D341Med (cell line): ENCODE results near the gene SSR3.

Source experiments
- DNase-seq: peaks from one replicate; pipeline ENCODE4 v3.0.0; 2012; ENCODE audit warnings: low spot score

SSR3 gene

DNA sequence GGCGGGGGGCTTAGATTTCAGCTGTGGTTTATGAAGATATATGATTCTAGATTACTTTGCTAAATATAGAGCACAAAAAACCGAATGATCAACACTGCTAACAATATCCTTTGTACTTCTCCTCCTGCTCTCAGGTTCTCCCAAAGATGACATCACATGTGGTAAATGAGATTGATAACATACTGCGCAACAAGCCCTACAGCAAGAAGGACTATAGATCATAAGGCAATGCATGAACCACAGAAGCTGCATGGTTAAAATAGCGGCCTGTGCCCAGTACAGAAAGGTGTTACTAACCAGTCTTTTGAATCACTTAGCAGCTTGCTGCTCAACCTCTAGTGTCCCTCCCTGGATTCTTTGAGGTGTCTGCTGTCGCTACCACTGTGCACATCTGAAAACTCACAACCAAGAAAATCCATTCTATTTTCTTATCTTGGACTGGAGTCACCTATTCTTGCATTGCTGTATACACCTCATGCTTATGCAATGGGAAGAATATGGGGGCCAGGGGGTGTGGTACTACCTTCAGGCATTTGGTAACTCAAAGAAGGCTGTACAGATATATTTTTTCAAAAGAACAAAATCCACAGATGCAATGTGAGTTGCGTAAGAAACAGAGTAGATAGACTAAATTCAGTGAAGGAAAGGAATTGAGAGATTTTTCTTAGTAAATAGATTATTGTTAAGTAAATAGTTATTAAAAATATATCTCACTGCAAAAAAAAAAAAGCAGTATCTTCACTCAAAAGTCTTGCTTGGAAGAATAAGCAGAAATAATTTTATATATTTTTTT is 18.2 kb downstream of the SSR3 start:
- no peak for DNase-seq

- DNase-seq, result no peak
Measured at GRCh38 chr3:156535798-156536197, 19.1 kb downstream of the SSR3 start.

- DNase-seq, result no peak
Measured at GRCh38 chr3:156535162-156535627, 19.7 kb downstream of the SSR3 start.

DNA sequence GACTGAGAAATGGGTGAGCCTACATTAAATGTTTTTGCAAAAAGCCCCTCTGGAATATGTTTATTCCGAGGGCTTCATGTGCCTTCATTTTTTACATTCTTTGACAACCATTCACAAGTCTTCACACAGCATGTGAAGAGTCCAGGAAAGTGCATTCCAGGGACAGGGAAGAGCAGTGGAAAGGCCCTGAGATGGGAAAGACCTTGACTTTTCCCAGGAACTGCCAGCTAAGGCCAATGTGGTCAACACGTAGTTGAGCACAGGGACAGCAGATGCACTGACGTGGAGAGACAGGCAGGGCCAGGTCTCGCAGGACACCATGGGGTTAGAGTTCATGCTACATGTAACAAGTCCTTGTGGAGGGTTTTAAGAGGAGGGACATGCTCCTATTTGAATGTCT is 21.7 kb downstream of the SSR3 start:
- DNase-seq, result no peak

DNA sequence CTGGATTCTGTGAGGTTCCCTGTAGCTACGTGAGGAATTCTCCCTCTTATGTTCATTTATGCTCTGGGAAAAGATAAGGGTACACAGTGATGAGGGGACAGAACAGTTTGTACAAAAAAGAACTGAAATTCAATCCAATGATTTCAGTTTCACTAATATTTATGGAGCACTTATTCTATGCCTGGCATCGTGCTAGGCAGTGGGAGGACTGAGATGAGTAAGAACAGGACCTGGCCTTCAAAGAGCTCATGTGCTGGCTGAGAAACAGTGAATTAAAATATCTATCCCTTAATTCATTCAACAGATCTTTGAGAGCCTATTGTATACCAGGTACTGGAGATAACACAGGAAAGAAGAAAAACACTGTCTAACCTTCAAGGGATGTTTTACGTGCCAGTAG is 22.2 kb downstream of the SSR3 start:
- DNase-seq, result no peak

DNA sequence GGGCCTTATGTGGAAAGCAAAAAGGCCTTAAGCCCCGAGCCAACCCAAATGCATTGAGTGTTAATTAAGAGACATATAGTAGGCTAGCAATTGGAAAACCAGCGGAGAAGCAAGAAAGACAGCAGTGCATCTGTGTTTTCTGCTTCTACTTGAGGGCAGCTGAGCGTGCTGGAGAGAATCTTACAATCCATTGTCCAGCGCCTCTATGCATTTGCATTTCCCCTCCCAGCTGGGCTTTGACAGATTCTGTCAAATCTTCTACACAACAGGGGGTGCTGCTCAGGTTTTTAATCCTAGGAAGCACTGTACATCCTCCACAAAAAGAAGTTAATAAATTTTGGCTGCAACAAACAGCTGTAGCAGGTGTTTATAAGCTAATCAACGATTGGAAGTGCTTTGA is 23.9 kb downstream of the SSR3 start:
- no peak for DNase-seq

DNA sequence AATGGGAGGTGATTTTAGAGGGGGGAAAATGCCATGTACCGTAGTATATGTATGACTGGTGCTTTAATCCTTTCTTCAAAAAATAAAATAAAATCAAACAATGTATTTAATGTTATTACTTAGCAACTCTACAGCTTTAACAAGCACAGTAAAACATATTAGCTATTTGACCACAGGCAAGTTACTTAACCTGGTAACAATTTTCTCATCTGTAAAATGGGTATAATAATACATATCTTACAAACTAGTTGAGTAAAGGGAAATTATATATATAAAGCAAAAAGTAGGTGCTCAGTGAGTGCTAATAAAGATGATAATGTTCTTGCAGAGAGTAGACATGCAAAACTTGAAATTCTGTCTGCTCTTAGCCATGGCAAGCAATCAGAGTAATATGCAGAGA is 27.9 kb downstream of the SSR3 start:
- no peak for DNase-seq

GRCh38 chr3:156525808-156526207 is 29.1 kb downstream of the SSR3 start:
- DNase-seq, result no peak

DNA sequence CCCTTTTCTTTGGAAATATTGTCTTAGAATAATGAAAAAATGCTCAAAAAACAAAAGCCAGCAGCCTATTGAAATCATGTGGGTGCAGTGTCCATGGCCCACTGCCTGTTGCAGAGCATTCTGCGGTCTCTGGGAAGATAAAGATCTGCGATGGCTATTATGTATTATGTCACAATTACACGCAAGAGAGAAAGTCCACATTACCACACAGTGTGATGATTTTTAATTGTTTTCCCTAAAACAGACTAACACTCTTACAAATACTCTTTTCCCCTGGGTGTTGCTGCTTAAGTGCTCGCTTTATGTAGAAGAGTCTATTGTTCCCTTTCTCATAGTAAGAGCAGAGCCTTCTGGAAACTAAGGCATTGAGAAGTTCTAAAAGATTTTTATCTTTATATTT is 32.2 kb downstream of the SSR3 start:
- no peak for DNase-seq

DNA sequence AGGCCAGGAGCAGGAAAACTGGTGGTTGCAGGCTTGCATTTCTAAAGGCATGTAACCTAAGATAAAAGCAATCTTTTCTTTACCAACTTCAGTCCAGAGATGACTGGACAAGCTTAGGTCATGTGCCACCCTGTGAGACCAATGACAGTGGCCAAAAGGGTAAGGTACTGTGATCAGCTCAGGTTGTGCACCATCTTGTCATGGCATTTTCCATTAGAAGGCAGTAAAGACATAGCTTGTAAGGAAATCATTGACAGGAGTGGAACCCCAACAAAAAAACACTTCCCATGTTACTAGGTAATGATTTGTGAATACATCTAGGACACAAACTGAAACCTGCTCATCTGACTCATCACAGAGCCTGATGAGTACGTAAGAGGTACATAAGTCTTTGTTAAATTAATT is 35.2 kb downstream of the SSR3 start:
- DNase-seq, result no peak

GRCh38 chr3:156518726-156519125 is 36.2 kb downstream of the SSR3 start:
- DNase-seq, result no peak

GRCh38 chr3:156516961-156517360 is 38.0 kb downstream of the SSR3 start:
- DNase-seq, result no peak

GRCh38 chr3:156516284-156516683 is 38.6 kb downstream of the SSR3 start:
- DNase-seq, result no peak

GRCh38 chr3:156513619-156514018 is 41.3 kb downstream of the SSR3 start:
- DNase-seq, result no peak

DNA sequence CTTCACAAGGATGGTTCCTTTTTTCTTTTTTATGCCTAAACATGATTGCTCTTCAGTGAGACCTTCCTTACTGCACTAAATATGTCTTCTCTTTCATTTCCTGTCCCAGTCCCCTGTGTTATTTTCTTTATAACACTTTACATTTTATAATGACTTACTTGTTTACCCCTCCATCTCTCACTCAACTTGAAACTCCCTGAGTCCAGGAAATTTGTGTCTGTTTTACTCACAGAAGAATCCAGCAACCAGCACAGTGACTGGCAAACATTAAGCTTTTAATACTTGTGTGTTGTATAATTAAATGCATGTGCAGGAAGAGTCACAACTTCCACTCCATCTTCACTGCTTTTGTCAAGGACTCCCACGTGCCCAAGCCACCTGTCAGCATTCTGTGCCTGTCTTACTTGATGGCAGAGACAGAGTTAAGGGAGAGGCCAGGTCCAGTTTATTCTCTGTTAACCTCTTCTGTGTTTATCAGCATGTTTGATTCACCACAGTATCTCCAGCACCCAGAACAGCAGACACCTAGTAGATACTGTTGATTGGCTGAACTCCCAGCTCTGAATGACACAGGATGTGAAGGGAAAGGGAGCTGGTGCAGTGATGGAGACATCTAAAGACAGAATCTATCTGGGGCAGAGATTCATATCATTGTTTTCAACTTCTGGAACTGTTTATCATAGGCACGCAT is 42.8 kb downstream of the SSR3 start:
- no peak for DNase-seq

DNA sequence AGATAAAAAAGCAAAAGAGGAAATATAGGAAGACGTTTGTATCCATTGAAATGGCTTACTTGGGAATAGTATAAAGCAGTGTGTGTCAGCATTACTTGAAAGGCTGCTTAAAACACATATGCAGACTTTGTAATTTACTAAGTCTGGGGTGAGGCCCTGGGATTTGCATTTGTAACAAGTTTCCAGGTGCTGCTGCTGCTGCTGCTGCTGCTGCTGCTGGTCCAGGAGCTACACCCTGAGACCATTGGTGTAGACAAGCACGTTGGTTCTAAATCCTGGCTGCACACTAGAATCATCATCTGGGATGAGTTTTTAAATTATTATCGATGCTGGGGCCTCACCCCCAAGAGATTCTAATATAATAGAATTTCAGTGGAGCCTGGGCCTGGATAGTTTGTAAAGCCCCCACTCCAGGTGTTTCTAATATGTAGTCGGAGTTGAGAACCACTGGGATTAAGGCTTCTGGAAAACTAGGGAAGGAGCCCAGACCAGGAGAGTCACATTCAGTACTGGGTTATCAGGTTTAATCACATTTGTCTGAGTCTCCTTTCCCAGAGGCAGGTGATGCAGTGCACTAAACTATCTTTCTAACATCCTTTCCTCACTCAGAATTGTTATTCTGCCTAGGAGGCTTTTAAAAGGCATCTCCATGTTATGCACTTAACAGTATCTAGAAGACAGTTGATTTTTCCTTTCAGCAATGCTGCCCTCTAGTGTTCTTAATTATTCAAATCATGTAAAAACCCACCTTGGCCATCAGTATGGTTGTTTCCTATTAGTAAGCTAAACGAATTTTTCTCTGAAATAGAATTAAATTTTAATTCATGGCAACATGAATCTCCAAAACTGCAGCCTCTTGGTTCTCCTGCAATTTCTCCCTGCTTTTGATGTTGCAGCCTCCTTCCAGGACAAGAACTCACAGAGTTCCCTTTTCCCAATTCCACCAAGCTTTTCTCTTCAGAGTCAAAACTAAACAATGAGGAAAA is 45.4 kb downstream of the SSR3 start:
- DNase-seq, result peak; percentile 56

GRCh38 chr3:156507285-156507684 is 47.6 kb downstream of the SSR3 start:
- no peak for DNase-seq

DNA sequence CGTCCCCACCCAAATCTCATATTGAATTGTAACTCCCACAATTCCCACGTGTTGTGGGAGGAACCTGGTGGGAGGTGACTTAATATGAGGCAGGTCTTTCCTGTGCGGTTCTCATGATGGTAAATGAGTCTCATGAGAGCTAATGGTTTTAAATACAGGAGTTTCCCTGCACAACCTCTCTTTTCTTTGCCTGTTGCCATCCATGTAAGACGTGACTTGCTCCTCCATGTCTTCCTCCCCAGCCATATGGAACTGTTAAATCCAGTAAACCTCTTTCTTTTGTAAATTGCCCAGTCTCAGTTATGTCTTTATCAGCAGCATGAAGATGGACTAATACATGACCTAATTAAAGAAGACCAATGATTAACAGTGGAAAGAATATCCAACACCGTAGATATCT is 56.6 kb downstream of the SSR3 start:
- no peak for DNase-seq

- DNase-seq, result no peak
Measured at GRCh38 chr3:156497326-156497725, 57.6 kb downstream of the SSR3 start.

- no peak for DNase-seq
Measured at GRCh38 chr3:156495816-156496215, 59.1 kb downstream of the SSR3 start.

- DNase-seq, result no peak
Measured at GRCh38 chr3:156493887-156494286, 61.0 kb downstream of the SSR3 start.

DNA sequence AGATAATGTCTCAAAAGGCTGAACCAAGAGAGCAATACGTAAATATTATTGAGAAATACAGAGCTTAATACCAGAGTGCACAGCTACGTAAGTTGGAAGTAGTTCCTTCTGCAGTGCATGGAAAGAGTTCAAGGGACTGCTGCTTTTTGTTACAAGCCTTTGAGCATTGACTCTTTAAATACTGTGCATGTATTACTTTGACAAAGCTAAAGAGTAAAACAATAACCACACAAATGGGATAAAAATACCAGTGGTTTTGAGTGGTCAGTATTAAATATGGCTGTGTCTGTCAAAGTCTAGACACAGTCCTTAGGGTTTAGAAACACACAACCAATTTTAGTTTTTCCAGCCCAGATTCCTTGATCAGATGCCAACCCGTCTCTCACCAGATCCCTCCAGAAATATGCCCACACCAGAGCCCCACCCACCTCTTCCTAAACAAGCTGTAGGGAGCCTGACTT is 62.1 kb downstream of the SSR3 start:
- DNase-seq, result no peak
